ENCODE measurements around the gene HLTF. TPM values are rescaled to one million over a fixed set of nuclear protein-coding genes. Genes with fewer than 3 reads are reported as not detected.

HLTF gene
- total and polyA plus RNA-seq, 8 donors, result 2.3 to 17.5 (median 11.0) TPM

DNA sequence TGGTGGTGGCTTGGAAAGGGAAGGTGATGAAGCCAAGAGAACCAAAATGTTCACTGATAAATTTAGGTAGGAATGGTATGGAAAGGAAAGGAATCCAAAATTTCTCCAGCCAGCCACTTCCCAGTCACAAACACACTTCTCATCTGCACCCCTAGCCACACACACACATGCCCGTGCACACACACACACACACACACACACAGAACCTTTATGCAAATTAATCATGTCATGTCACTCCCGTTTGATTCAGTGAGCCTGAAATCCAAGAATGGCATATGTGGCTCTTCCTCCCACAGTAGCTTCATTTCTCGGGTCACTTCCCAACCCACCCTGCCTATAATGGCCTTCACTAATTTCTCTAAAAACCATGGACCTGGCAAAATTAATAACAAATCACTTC is 3.1 kb upstream of the HLTF start:
- WGBS, 2 donors, result 63 to 76% methylated on average over 3 of the region's 3 CpGs
- Histone ChIP-seq H3K9me3 (no peaks in the 10 kb centered on the region), H3K4me3 (no peak overlapping the region), H3K36me3 (no peaks in the 10 kb centered on the region), H3K27ac (no peak overlapping the region), H3K4me1 (peaks cover 0 to 10% (median 5%) of the 10 kb centered on the region in 3 donors), H3K27me3 (no peaks in the 10 kb centered on the region)
- no peak for ATAC-seq
- intact Hi-C loops (cut with DNase I), result no loop called here
- FAIRE-seq, result no peak
- no peak for TF ChIP-seq CTCF (IDR thresholded peaks at IDR 0.05)
- DNase-seq, result no peak

GRCh38 chr3:149087208-149087607 is 875 bp upstream of the HLTF start:
- Histone ChIP-seq H3K9me3 (no peaks in the 10 kb centered on the region), H3K4me1 (peaks cover 0 to 10% (median 5%) of the 10 kb centered on the region in 3 donors), H3K4me3 (no peak overlapping the region), H3K27me3 (no peaks in the 10 kb centered on the region), H3K27ac (no peak overlapping the region), H3K36me3 (no peaks in the 10 kb centered on the region)
- ATAC-seq (no peak), DNase-seq (no peak), FAIRE-seq (no peak)
- 98 to 99% methylated on average over 15 of the region's 15 CpGs for WGBS, 2 donors
- intact Hi-C loops (cut with DNase I), result no loop called here
- no peak for TF ChIP-seq CTCF (IDR thresholded peaks at IDR 0.05)

GRCh38 chr3:149085828-149086231 is 503 bp downstream of the HLTF start:
- ATAC-seq (peak; percentile 2 to 66 (median 47)), FAIRE-seq (no peak), DNase-seq (peak in 1 of 6 donors; percentile 58)
- peak overlapping the region; percentile 34 to 67 (median 57) for H3K4me3 ChIP-seq
- H3K27me3 ChIP-seq, result no peaks in the 10 kb centered on the region
- H3K9me3 ChIP-seq, result no peaks in the 10 kb centered on the region
- H3K27ac ChIP-seq, result peak overlapping the region; percentile 35 to 77 (median 63)
- H3K36me3 ChIP-seq, result no peaks in the 10 kb centered on the region
- peaks cover 0 to 10% (median 5%) of the 10 kb centered on the region in 3 donors for H3K4me1 ChIP-seq
- no peak for TF ChIP-seq CTCF (IDR thresholded peaks at IDR 0.05)
- WGBS, 2 donors, result 0% methylated on average over 21 of the region's 21 CpGs
- intact Hi-C loops (cut with DNase I), result no loop called here

- no peak for TF ChIP-seq CTCF (IDR thresholded peaks at IDR 0.05)
- 86 to 98% methylated on average over 1 of the region's 1 CpG for WGBS, 2 donors
- DNase-seq, result no peak
- Histone ChIP-seq H3K4me3 (no peak overlapping the region), H3K27ac (no peak overlapping the region), H3K27me3 (no peaks in the 10 kb centered on the region), H3K9me3 (no peaks in the 10 kb centered on the region), H3K4me1 (peaks cover 0 to 10% (median 5%) of the 10 kb centered on the region in 3 donors), H3K36me3 (no peaks in the 10 kb centered on the region)
- ATAC-seq, result no peak
- intact Hi-C loops (cut with DNase I), result no loop called here
- no peak for FAIRE-seq
These were observed 4.6 kb downstream of the HLTF start for GRCh38 chr3:149081772-149082171.

GRCh38 chr3:149080699-149081091 is 5.6 kb downstream of the HLTF start:
- FAIRE-seq (no peak), DNase-seq (no peak), ATAC-seq (no peak)
- 92 to 96% methylated on average over 2 of the region's 2 CpGs for WGBS, 2 donors
- H3K27me3 ChIP-seq, result no peaks in the 10 kb centered on the region
- H3K9me3 ChIP-seq, result no peaks in the 10 kb centered on the region
- no peak for TF ChIP-seq CTCF (IDR thresholded peaks at IDR 0.05)
- H3K36me3 ChIP-seq, result no peaks in the 10 kb centered on the region
- H3K4me3 ChIP-seq, result no peak overlapping the region
- H3K27ac ChIP-seq, result no peak overlapping the region
- H3K4me1 ChIP-seq, result peaks cover 0 to 10% (median 5%) of the 10 kb centered on the region in 3 donors
- intact Hi-C loops (cut with DNase I), result no loop called here

Measured in pancreas (tissue), 10 donors.